Heart right ventricle (tissue), 16 donors: ENCODE measurements around the gene HSF2. TPM values are rescaled to one million over a fixed set of nuclear protein-coding genes. Genes with fewer than 3 reads are reported as not detected.

Source experiments
- ATAC-seq, 8 donors: fragments of 200-7000 bp; cut with Tn5 transposase; one replicate each; pipeline ENCODE4 v1.9.1; 2020; ENCODE audit warnings: mild to moderate bottlenecking in 8 of 8, moderate library complexity in 8 of 8, moderate number of reproducible peaks in 1 of 8
- DNase-seq, 2 donors: peaks; one replicate each; pipeline ENCODE4 v3.0.0-alpha.2; 2020
- H3K27ac ChIP-seq, 10 donors: fragments of 200-600 bp; sonication (generic) in 2 of 10; one replicate each; pipeline versions ENCODE4 v1.5.0 to v1.8.0; 2020 to 2022; ENCODE audit warnings: mild to moderate bottlenecking in 3 of 10
- H3K27me3 ChIP-seq, 7 donors: fragments of 200-600 bp; one replicate each; pipeline ENCODE4 v1.8.0; 2021 to 2022; ENCODE audit warnings: mild to moderate bottlenecking in 2 of 7
- H3K36me3 ChIP-seq, 9 donors: fragments of 200-600 bp; sonication (generic) in 1 of 9; one replicate each; pipeline versions ENCODE4 v1.5.0 to v1.8.0; 2020 to 2022; ENCODE audit warnings: mild to moderate bottlenecking in 2 of 9
- H3K4me1 ChIP-seq, 9 donors: fragments of 200-600 bp; sonication (generic) in 1 of 9; one replicate each; pipeline versions ENCODE4 v1.5.0 to v1.8.0; 2020 to 2022; ENCODE audit warnings: mild to moderate bottlenecking in 4 of 9
- H3K4me3 ChIP-seq, 10 donors: fragments of 200-600 bp; sonication (generic) in 2 of 10; one replicate each; pipeline versions ENCODE4 v1.5.0 to v1.8.0; 2020 to 2022; ENCODE audit warnings: mild to moderate bottlenecking in 7 of 10, moderate library complexity in 2 of 10
- H3K9me3 ChIP-seq, 11 donors: fragments of 200-600 bp in 10 of 11; sonication (generic) in 2 of 11; one replicate each; pipeline versions ENCODE4 v1.5.0 to v1.8.0; 2013 to 2022; ENCODE audit warnings: mild to moderate bottlenecking in 2 of 11, control low read depth in 1 of 11, moderate library complexity in 1 of 11
- WGBS, 2 donors: extraction: QIAGEN DNeasy Blood & Tissue Kit; methylation state at CpG; one replicate each; pipeline ENCODE4 v1.1.7; 2013; ENCODE audit warnings: inconsistent platforms in 1 of 2; 5-methylcytosine and 5-hydroxymethylcytosine counted together
- intact Hi-C, 10 donors: fragments of 100-400 bp; cut with DNase I; formaldehyde crosslinking; loops; one replicate each; pipeline versions ENCODE4 v1.11.1 to v1.14.2; 2022
- polyA plus RNA-seq, 2 donors: library from polyadenylated mRNA; stranded (reverse); fragments of 200-250 nt; gene quantifications; one replicate each; pipeline ENCODE4 v1.2.3, GENCODE V29; 2013
- total RNA-seq, 10 donors: library from RNA; stranded (reverse); fragmentation: NEBNext Ultra II Directional in 3 of 10; extraction: Animal tissue kit (Norgen Biotek cat#: 25700) in 3 of 10; gene quantifications; one replicate each; pipeline versions ENCODE4 v1.2.1 to v1.2.4, GENCODE V29; 2021 to 2023
- TF ChIP-seq, protein P1 (sequence below), 9 donors: fragments of 200-600 bp; sonication (generic) in 2 of 9; IDR thresholded peaks; one replicate each; pipeline versions ENCODE4 v1.5.0 to v1.8.0; 2021 to 2022; ENCODE audit warnings: antibody characterized with exemption in 9 of 9, mild to moderate bottlenecking in 5 of 9, moderate library complexity in 1 of 9
- donor health status: Arrhythmogenic right ventricular cardiomyopathy.
- donor health status: ischemic (EF 13 %, LVEDD 7.1; RV severe dilation, severe dysfunction).
- donor health status: healthy with polysubstance abuse.
- donor health status: DM: no; HTN: yes; CAD: no.
- donor health status: DM: no; HTN: no; CAD: no.
- donor health status: ischemic (EF 25% LVEDD 6.9; RV normal size, moderate dysfunction).
- donor health status: ischemic (EF 25% LVEDD 5.7; RV mildly dilated, moderate dysfunction).
- donor health status: healthy.
- donor health status: DM: yes; HTN: yes; CAD: no.
- donor health status: Ischemic cardiomyopathy.
- donor health status: ischemic (EF 35%, LVEDD 5.7; RV mildly dilated, moderate dysfunction).
- donor health status: nonischemic (EF 11% LVEDD 7.7; RV severe dilation, severe dysfunction).
- donor health status: DM: yes; HTN: yes; CAD: no.
- donor health status: PGD.
- donor health status: ischemic (EF 29% LVEDD 5.4; RV normal size, mild dysfunction).
- donor health status: nonischemic (EF 23%, LVEDD 6.1; RV moderate dilation, normal function).

Gene HSF2
- total and polyA plus RNA-seq, 12 donors, result 13.8 to 28.7 (median 23.1) TPM

DNA sequence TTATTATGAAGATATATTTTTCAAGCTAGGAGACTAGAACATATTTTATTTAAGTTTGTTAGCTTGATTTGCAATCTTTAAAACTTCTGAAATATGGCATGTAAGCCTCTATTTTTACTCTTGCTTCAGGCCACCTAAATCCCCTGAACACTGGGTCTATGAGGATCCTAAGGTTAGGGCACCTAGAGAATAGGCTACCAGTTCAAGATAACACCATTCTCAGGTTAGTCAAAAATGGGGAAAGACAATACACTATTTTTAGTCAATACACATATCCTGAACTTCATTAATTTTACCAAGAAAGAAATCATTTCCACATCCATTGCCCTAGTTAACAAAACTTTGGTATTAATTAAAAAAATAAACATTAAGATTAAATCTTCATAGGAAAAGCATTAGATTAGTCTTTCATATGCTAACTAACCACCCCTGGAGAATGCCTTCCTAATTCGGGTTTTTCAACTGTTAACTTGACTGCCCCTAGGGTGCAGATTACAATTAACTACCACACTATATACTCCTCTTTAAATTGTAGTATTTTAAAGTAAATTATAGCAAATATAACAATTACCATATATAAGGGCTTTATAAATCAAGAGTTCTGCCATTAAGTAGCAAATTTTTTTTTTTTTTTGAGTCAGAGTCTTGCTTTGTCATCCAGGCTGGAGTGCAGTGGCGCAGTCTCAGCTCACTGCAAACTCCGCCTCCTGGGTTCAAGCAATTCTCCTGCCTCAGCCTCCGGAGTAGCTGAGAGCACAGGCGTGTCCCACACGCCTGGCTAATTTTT is 6.7 kb upstream of the HSF2 start:
- intact Hi-C loops, result no loop called here
- no peak for ATAC-seq
- 64 to 76% methylated on average over 6 of the region's 6 CpGs for WGBS, 2 donors

DNA sequence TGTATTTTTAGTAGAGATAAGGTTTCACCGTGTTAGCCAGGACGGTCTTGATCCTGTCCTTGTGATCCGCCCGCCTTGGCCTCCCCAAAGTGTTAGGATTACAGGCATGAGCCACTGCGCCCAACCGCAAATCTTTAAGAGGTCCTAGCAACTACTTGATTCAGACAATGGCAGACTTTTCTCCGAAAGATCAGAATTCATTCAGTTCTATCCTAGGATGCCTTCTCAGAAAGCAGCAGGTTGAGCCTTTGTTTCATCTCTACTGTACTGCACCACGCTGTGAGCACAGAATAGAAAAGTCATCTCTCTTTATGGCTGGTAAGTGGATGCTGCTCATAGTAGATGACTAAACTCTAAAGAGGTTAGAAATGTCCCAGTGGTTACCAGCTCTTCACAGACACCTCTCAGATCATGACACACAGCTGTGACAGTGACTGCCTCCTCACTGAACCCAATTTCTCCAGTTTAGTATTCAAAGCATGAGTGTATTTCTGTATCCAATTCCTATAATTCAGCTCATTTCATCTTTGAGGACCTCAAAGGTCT is 6.0 kb upstream of the HSF2 start:
- no peaks in the 10 kb centered on the region for H3K4me1 ChIP-seq
- ATAC-seq (no peak), DNase-seq (no peak)
- no peaks in the 10 kb centered on the region for H3K36me3 ChIP-seq
- 58 to 63% methylated on average over 8 of the region's 8 CpGs for WGBS, 2 donors
- H3K27ac ChIP-seq, result no peak overlapping the region
- H3K9me3 ChIP-seq, result no peaks in the 10 kb centered on the region
- TF ChIP-seq, protein P1, sequence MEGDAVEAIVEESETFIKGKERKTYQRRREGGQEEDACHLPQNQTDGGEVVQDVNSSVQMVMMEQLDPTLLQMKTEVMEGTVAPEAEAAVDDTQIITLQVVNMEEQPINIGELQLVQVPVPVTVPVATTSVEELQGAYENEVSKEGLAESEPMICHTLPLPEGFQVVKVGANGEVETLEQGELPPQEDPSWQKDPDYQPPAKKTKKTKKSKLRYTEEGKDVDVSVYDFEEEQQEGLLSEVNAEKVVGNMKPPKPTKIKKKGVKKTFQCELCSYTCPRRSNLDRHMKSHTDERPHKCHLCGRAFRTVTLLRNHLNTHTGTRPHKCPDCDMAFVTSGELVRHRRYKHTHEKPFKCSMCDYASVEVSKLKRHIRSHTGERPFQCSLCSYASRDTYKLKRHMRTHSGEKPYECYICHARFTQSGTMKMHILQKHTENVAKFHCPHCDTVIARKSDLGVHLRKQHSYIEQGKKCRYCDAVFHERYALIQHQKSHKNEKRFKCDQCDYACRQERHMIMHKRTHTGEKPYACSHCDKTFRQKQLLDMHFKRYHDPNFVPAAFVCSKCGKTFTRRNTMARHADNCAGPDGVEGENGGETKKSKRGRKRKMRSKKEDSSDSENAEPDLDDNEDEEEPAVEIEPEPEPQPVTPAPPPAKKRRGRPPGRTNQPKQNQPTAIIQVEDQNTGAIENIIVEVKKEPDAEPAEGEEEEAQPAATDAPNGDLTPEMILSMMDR (IDR thresholded peaks at IDR 0.05), result no peak
- H3K27me3 ChIP-seq, result peaks cover 0 to 12% (median 0%) of the 10 kb centered on the region in 7 donors
- H3K4me3 ChIP-seq, result no peak overlapping the region
- intact Hi-C loops, result no loop called here

More for the DNA sequence above, 6.7 kb upstream of the HSF2 start:
- Histone ChIP-seq H3K27ac (no peak overlapping the region), H3K4me1 (no peaks in the 10 kb centered on the region), H3K4me3 (no peak overlapping the region), H3K9me3 (no peaks in the 10 kb centered on the region), H3K36me3 (no peaks in the 10 kb centered on the region), H3K27me3 (peaks cover 0 to 12% (median under 1%) of the 10 kb centered on the region in 7 donors)
- DNase-seq, result no peak
- TF ChIP-seq, protein P1 (IDR thresholded peaks at IDR 0.05), result no peak

DNA sequence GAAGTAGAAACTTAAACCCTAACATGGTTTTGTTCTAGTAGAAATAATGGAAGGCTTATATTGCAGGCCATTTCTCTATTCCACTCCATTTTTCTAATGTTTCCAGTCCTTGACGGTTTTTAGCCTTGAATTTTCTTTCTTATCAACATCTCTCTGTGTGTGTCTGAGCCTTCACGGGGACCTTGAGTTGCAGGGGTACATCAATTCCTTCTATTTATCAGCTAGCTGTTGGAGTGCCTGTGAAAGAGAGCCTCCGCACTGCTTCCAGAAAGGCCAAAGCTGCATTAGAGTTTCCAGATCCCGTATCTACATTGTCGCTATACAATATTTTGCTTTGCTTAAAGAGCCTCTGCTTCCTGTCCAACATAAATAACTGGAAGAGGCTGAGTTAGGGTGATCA is 5.4 kb upstream of the HSF2 start:
- 64 to 66% methylated on average over 5 of the region's 5 CpGs for WGBS, 2 donors
- intact Hi-C loops, result no loop called here
- Histone ChIP-seq H3K4me3 (no peak overlapping the region), H3K27ac (no peak overlapping the region), H3K9me3 (no peaks in the 10 kb centered on the region), H3K36me3 (no peaks in the 10 kb centered on the region), H3K4me1 (peaks cover 0 to 5% (median 3%) of the 10 kb centered on the region in 9 donors), H3K27me3 (peaks cover 0 to 12% (median 0%) of the 10 kb centered on the region in 7 donors)
- TF ChIP-seq, protein P1 (IDR thresholded peaks at IDR 0.05), result no peak
- ATAC-seq (no peak), DNase-seq (no peak)

DNA sequence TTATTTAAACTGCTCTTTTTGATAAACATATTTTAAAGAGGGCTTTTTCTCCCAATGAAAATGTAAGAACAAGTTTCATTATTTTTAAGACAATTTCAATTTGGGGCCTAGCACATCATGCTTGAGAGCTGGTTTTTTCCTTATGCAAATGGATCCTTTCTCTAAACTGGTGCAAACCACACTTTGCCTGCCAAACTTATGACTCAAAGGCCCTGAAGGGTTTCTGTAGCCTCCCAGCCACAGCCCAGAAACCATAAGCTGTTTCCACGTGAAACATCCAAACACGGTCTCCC is 451 bp upstream of the HSF2 start:
- WGBS, 2 donors, result 0% methylated on average over 2 of the region's 2 CpGs
- Histone ChIP-seq H3K27ac (peak overlapping the region in 8 of 10 donors; percentile 0 to 88 (median 70)), H3K9me3 (no peaks in the 10 kb centered on the region), H3K36me3 (no peaks in the 10 kb centered on the region), H3K4me3 (peak overlapping the region in 9 of 10 donors; percentile 15 to 99 (median 93)), H3K4me1 (peaks cover 0 to 42% (median 23%) of the 10 kb centered on the region in 9 donors), H3K27me3 (no peaks in the 10 kb centered on the region)
- ATAC-seq, result no peak
- TF ChIP-seq, protein P1 (IDR thresholded peaks at IDR 0.05), result no peak
- no peak for DNase-seq
- intact Hi-C loops, result loop anchor here in 3 of 10 donors (2.0 to 5.0 kb wide), 2 partner anchors 72 to 73 kb away; partner anchors contain the start of gene SERINC1 (in 3 of the 3)
